B cell (primary cell): ENCODE data around the gene EPB41L5.

Experiments used
- EZH2 ChIP-seq: IDR thresholded peaks from 2 replicates; pipeline ENCODE4 v1.6.1; 2012; ENCODE audit warnings: borderline replicate concordance, low read depth, mild to moderate bottlenecking, moderate library complexity, low read length; ENCODE audit not compliant: insufficient read depth, poor library complexity, severe bottlenecking
- TF ChIP-seq, protein P1 (sequence below): fragments of 200-600 bp; IDR thresholded peaks from one replicate; pipeline ENCODE4 v1.8.0; 2022; ENCODE audit warnings: antibody characterized with exemption, mild to moderate bottlenecking

DNA sequence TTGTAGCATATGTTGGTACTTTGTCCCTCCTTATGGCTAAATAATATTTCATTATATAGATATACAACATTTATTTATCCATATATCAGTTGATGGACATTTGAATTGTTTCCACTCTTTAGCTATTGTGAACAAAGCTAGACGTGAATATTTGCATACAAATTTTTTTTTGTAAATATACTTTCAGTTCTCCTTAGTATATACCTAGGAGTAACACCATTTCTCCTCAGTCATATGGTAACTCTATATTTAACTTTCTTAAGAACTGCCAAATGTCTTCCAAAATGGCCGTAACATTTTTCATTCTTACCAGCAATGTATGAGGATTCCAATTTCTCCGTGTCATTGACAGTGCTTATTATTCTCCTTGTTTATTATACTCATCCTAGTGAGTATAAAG, 135.8 kb downstream of the EPB41L5 start:
- TF ChIP-seq, protein P1, sequence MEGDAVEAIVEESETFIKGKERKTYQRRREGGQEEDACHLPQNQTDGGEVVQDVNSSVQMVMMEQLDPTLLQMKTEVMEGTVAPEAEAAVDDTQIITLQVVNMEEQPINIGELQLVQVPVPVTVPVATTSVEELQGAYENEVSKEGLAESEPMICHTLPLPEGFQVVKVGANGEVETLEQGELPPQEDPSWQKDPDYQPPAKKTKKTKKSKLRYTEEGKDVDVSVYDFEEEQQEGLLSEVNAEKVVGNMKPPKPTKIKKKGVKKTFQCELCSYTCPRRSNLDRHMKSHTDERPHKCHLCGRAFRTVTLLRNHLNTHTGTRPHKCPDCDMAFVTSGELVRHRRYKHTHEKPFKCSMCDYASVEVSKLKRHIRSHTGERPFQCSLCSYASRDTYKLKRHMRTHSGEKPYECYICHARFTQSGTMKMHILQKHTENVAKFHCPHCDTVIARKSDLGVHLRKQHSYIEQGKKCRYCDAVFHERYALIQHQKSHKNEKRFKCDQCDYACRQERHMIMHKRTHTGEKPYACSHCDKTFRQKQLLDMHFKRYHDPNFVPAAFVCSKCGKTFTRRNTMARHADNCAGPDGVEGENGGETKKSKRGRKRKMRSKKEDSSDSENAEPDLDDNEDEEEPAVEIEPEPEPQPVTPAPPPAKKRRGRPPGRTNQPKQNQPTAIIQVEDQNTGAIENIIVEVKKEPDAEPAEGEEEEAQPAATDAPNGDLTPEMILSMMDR, result no peak
- TF ChIP-seq EZH2, result no peak
